Stimulated activated CD8-positive, alpha-beta memory T cell treated with anti-CD3 and anti-CD28 coated beads, Interleukin-4, amount 100 ng/mL, for 1 hour (primary cell): ENCODE measurements around the gene SEMA5A.

ENCODE experiments used
- DNase-seq, 2 donors: peaks; one replicate each; pipeline ENCODE4 v3.0.0-alpha.2; 2020; ENCODE audit warnings: low read depth in 2 of 2, low spot score in 1 of 2

SEMA5A gene

GRCh38 chr5:9444346-9444745 is 101.5 kb downstream of the SEMA5A start:
- DNase-seq: no peak

- no peak for DNase-seq
Measured at GRCh38 chr5:9441610-9442009, 104.3 kb downstream of the SEMA5A start.

- no peak for DNase-seq
Measured at GRCh38 chr5:9440517-9440916, 105.4 kb downstream of the SEMA5A start.

GRCh38 chr5:9439531-9440292 is 106.2 kb downstream of the SEMA5A start:
- no peak for DNase-seq

- no peak for DNase-seq
Measured at GRCh38 chr5:9438596-9439354, 107.1 kb downstream of the SEMA5A start.

GRCh38 chr5:9437741-9438240 is 108.1 kb downstream of the SEMA5A start:
- no peak for DNase-seq

GRCh38 chr5:9431496-9432258 is 114.2 kb downstream of the SEMA5A start:
- no peak for DNase-seq

GRCh38 chr5:9431151-9431495 is 114.8 kb downstream of the SEMA5A start:
- no peak for DNase-seq

- no peak for DNase-seq
Measured at GRCh38 chr5:9430306-9430705, 115.6 kb downstream of the SEMA5A start.

- DNase-seq: no peak
Measured at GRCh38 chr5:9429691-9430215, 116.1 kb downstream of the SEMA5A start.

- DNase-seq: no peak
Measured at GRCh38 chr5:9428272-9428671, 117.6 kb downstream of the SEMA5A start.

GRCh38 chr5:9425710-9426109 is 120.2 kb downstream of the SEMA5A start:
- DNase-seq: no peak

- no peak for DNase-seq
Measured at GRCh38 chr5:9423571-9423970, 122.3 kb downstream of the SEMA5A start.

- no peak for DNase-seq
Measured at GRCh38 chr5:9421884-9422283, 124.0 kb downstream of the SEMA5A start.

- DNase-seq: no peak
Measured at GRCh38 chr5:9419794-9420193, 126.1 kb downstream of the SEMA5A start.

GRCh38 chr5:9415566-9415965 is 130.3 kb downstream of the SEMA5A start:
- no peak for DNase-seq

- DNase-seq: no peak
Measured at GRCh38 chr5:9415091-9415490, 130.8 kb downstream of the SEMA5A start.

GRCh38 chr5:9411142-9411541 is 134.7 kb downstream of the SEMA5A start:
- no peak for DNase-seq

- no peak for DNase-seq
Measured at GRCh38 chr5:9409413-9409960, 136.4 kb downstream of the SEMA5A start.

GRCh38 chr5:9408964-9409363 is 136.9 kb downstream of the SEMA5A start:
- DNase-seq: no peak

GRCh38 chr5:9405196-9405754 is 140.6 kb downstream of the SEMA5A start:
- no peak for DNase-seq
